22Rv1 (cell line): ENCODE data around the gene KCNQ1.

Source experiments
- CTCF ChIP-seq: fragments of 450-650 bp; IDR thresholded peaks from 2 replicates; pipeline ENCODE4 v1.5.1; 2017; ENCODE audit warnings: mild to moderate bottlenecking
- ZFX ChIP-seq: fragments of 450-650 bp; IDR thresholded peaks from 2 replicates; pipeline ENCODE4 v1.6.1; 2017; ENCODE audit warnings: antibody characterized with exemption, borderline replicate concordance

- no peak for TF ChIP-seq CTCF
- TF ChIP-seq ZFX, result no peak
Observed at GRCh38 chr11:2575591-2576051, 130.8 kb downstream of the KCNQ1 start.
